ENCODE results near the gene DGKG. TPM values are rescaled to one million over a fixed set of nuclear protein-coding genes. Genes with fewer than 3 reads are reported as not detected.
A peak's percentile ranks its signal among the peaks of the same experiment; 100 is the strongest.

Gene DGKG
- total RNA-seq, 1 donor from 2014 or later, result 0.54 TPM

DNA sequence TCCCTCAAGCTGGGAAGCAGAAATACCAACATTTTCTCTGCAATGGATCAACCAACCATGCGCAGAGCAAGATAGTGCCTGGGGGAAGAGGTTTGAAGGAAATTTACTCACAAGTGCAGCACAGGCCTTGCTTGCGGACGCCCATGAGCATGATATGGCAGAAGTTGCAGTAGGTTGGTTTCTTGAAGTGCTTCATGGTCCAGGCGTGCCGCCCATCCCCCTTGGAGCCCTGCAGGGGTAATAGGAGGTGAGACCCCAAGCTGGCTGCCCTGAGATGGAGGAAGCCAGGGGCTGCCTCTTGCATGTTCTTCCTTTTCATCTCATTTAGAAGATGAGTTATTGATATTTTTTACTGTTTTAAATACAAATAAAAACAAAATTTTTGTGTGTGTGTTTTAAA, 86.6 kb downstream of the DGKG start:
- Mint-ChIP-seq H3K4me3 (ENCODE audit: unreplicated experiment) (no peak overlapping the region), H3K36me3 (ENCODE audit: low read depth, unreplicated experiment) (no peaks in the 10 kb centered on the region)

DNA sequence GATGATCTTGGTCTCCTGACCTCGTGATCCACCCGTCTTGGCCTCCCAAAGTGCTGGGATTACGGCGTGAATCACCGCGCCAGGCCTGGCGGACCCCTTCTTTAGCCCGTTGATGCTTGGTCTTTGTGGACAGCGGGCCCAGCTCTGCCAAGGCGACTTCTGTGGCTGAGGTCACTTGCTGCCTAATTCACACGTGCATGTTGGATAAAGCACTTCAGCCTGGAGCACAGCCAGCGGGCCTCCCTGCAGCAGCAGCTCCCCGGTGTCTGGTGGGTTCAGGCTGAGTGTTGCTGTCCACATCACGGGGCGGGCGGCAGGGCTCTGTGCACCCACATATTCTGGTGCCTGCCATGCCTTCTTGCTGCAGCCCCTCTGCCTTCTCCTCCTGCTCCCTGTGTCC, 88.4 kb downstream of the DGKG start:
- Mint-ChIP-seq H3K4me1 (ENCODE audit: unreplicated experiment) (no peaks in the 10 kb centered on the region), H3K27me3 (ENCODE audit: unreplicated experiment) (no peaks in the 10 kb centered on the region), H3K9me3 (ENCODE audit: unreplicated experiment) (no peaks in the 10 kb centered on the region), H3K27ac (ENCODE audit: unreplicated experiment) (no peak overlapping the region), H3K36me3 (ENCODE audit: low read depth, unreplicated experiment) (no peaks in the 10 kb centered on the region), H3K4me3 (ENCODE audit: unreplicated experiment) (no peak overlapping the region)
- DNase-seq (ENCODE audit: low spot score), result no peak
- TF ChIP-seq, protein P1, sequence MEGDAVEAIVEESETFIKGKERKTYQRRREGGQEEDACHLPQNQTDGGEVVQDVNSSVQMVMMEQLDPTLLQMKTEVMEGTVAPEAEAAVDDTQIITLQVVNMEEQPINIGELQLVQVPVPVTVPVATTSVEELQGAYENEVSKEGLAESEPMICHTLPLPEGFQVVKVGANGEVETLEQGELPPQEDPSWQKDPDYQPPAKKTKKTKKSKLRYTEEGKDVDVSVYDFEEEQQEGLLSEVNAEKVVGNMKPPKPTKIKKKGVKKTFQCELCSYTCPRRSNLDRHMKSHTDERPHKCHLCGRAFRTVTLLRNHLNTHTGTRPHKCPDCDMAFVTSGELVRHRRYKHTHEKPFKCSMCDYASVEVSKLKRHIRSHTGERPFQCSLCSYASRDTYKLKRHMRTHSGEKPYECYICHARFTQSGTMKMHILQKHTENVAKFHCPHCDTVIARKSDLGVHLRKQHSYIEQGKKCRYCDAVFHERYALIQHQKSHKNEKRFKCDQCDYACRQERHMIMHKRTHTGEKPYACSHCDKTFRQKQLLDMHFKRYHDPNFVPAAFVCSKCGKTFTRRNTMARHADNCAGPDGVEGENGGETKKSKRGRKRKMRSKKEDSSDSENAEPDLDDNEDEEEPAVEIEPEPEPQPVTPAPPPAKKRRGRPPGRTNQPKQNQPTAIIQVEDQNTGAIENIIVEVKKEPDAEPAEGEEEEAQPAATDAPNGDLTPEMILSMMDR (IDR thresholded peaks at IDR 0.05; ENCODE audit: unreplicated experiment), result no peak

More for the DNA sequence above, 86.6 kb downstream of the DGKG start:
- peaks cover under 1% of the 10 kb centered on the region for H3K4me1 Mint-ChIP-seq (ENCODE audit: unreplicated experiment)
- TF ChIP-seq, protein P1 (IDR thresholded peaks at IDR 0.05; ENCODE audit: unreplicated experiment), result no peak
- no peaks in the 10 kb centered on the region for H3K27me3 Mint-ChIP-seq (ENCODE audit: unreplicated experiment)
- no peaks in the 10 kb centered on the region for H3K9me3 Mint-ChIP-seq (ENCODE audit: unreplicated experiment)
- no peak for DNase-seq (ENCODE audit: low spot score)
- no peak overlapping the region for H3K27ac Mint-ChIP-seq (ENCODE audit: unreplicated experiment)

DNA sequence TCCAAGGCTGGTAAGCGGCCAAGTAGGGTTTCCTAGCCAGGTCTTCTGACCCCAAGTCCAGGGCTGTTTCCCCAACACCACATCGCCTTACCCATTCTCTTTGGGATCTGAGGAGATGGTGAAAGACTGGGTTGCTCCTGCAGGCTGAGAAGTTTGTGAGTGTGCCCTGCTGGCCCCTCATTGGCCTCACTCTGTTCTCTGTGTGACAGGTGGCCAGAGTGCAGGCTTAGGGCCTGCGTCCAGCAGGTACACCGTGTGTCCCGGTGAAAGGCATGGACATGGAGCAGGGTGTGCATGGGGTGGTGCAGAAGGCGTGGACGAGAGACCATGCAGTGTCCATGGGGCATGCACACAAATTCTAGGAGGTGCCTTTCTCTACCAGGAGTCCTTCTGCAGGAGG, 91.3 kb downstream of the DGKG start:
- TF ChIP-seq, protein P1 (IDR thresholded peaks at IDR 0.05; ENCODE audit: unreplicated experiment), result no peak
- DNase-seq (ENCODE audit: low spot score), result no peak
- Mint-ChIP-seq H3K27me3 (ENCODE audit: unreplicated experiment) (no peaks in the 10 kb centered on the region), H3K36me3 (ENCODE audit: low read depth, unreplicated experiment) (no peaks in the 10 kb centered on the region), H3K9me3 (ENCODE audit: unreplicated experiment) (no peaks in the 10 kb centered on the region), H3K27ac (ENCODE audit: unreplicated experiment) (no peak overlapping the region), H3K4me1 (ENCODE audit: unreplicated experiment) (no peaks in the 10 kb centered on the region), H3K4me3 (ENCODE audit: unreplicated experiment) (no peak overlapping the region)

DNA sequence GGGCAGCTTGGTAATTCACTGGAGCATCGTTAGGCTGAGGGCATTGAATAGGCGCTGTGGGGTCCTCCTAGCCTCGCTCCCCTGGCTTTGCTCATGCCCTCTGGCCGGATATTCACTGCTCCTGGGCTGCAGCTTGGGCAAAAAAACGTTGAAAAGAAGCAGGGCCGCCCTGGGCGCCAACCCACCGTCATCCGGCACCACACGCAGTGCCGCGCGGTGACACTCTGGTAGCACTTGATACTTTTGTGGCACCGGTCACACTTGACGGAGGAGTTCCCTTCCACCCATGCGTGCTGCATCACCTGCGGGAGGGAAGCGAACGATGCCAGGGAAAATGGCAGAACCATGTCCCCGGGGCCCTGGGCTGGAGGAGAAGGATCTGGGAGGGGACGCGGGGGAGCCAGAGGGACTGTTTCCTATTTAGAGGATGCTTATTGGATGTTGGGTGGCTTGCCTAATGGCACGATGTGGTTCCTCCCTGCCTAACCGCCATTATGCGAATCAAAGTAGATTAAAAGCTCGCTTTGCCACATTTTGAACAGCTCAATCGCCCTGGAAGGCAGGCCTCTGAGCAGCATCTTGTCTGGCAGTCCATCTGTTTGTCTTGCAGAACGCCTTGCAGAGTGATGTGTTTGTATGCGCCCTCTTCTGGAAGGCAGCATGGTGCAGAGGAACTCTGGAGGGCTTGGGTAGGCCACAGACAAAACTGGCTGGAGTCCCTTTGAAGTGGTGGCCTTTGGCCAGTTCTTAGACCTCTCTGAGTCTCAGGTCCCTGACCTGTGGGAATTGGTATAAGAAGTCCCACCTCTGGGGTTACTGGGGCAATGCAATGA, 93.2 kb downstream of the DGKG start:
- Mint-ChIP-seq H3K4me1 (ENCODE audit: unreplicated experiment) (peaks cover 2% of the 10 kb centered on the region), H3K9me3 (ENCODE audit: unreplicated experiment) (no peaks in the 10 kb centered on the region), H3K4me3 (ENCODE audit: unreplicated experiment) (no peak overlapping the region), H3K36me3 (ENCODE audit: low read depth, unreplicated experiment) (no peaks in the 10 kb centered on the region), H3K27ac (ENCODE audit: unreplicated experiment) (no peak overlapping the region), H3K27me3 (ENCODE audit: unreplicated experiment) (no peaks in the 10 kb centered on the region)
- peak; percentile 32 for DNase-seq (ENCODE audit: low spot score)
- TF ChIP-seq, protein P1 (IDR thresholded peaks at IDR 0.05; ENCODE audit: unreplicated experiment), result no peak

DNA sequence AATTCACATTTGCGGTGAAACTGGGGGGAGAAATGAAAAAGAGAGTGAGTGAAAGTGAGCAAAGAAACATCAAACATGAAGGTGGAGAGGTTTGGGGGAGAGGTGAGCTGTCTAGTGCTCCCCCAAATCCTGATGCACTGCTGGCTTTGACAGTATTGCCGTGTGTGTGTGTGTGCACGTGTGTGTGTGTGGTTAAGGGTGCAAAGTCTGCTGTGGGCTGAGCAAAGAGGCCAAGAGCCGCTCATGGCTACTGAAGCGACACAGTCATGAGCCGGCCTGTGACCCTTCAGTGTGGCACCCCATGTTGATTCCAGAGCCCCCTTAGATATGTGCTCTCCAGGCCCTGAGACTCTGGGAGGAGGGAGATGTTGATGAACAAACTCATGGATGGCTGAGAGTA, 94.3 kb downstream of the DGKG start:
- H3K27ac Mint-ChIP-seq (ENCODE audit: unreplicated experiment), result no peak overlapping the region
- TF ChIP-seq, protein P1 (IDR thresholded peaks at IDR 0.05; ENCODE audit: unreplicated experiment), result no peak
- no peak for DNase-seq (ENCODE audit: low spot score)
- H3K4me1 Mint-ChIP-seq (ENCODE audit: unreplicated experiment), result peaks cover 4% of the 10 kb centered on the region
- H3K27me3 Mint-ChIP-seq (ENCODE audit: unreplicated experiment), result no peaks in the 10 kb centered on the region
- no peaks in the 10 kb centered on the region for H3K9me3 Mint-ChIP-seq (ENCODE audit: unreplicated experiment)
- H3K4me3 Mint-ChIP-seq (ENCODE audit: unreplicated experiment), result no peak overlapping the region
- no peaks in the 10 kb centered on the region for H3K36me3 Mint-ChIP-seq (ENCODE audit: low read depth, unreplicated experiment)

Data from endothelial cell (in vitro differentiated cells).